ENCODE data around the gene SPATA13.
A peak's percentile ranks its signal among the peaks of the same experiment; 100 is the strongest.
"Not testable (repeated sequence)": the region's sequence is repeated elsewhere in the genome, so short reads cannot be mapped to it uniquely, and the experiment has no call there.

SPATA13 gene

GRCh38 chr13:24160458-24161009, at the start of gene SPATA13:
SPATA13 (plus strand) TSS chr13:24160720; CDS start chr13:24222930, 62,210 bp downstream.
- DNase-seq: peak; percentile 98

GRCh38 chr13:24112791-24113190, 47.7 kb upstream of the SPATA13 start:
- no peak for DNase-seq

DNA sequence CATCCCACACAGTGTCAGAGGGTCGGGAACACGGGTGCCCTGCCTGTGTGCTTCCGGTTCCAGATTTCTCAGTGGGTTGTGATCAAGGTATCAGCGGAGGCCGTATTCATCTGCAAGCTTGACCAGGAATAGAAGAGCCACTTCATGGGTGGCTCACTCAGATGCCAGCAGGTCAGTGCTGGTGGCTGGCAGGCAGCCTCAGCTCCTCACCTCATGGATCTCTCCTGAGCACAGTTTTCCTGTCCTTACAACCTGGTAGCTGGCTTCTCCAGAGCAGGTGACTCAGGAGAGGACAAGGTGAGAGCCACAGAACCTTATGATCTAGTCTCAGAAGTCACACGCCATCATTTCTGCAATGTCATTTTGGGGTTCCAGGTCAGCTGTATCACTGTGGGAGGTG, 44.8 kb upstream of the SPATA13 start:
- no peak for DNase-seq

DNA sequence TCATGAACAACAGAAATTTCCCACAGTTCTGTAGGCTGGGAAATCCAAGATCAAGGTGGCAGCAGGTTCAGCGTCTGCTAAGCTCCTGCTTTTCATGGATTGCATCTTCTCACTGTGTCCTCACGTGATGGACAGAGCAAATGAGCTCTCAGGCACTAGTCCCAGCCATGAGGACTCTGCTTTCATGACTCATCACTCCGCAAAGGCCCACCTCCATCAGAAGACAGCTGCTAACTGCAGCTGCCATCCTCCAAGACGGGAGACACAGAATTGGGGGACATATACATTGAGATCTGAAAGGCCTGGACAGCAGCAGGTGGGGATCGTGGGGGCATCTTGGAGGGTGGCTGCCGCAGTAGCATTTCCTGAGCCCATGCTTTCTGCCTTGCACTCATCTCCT, 44.4 kb upstream of the SPATA13 start:
- no peak for DNase-seq

GRCh38 chr13:24118576-24118975, 41.9 kb upstream of the SPATA13 start:
- DNase-seq: no peak

- peak; percentile 66 for DNase-seq
Observed at GRCh38 chr13:24119626-24120508, 40.7 kb upstream of the SPATA13 start.

GRCh38 chr13:24122045-24122444, 38.5 kb upstream of the SPATA13 start:
- not testable (repeated sequence) for DNase-seq

DNA sequence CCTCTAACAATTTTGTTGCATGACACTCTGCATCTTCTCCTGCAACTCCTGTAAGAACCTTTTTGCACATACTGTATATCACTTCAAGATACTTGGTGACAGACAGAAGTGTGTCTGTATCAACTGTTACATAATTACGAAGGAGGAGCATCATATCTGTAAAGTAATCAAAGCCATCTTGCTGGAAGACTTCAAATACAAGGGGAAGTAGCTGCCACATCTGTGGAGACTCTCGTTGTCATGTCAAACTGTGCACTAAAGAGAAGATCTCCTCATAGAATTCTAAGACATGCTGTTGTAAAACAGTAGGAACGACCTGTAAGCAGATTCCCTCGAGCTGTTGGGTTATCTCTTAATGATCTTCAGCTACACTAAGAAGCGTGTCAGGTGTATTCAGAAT, 38.0 kb upstream of the SPATA13 start:
- DNase-seq: no peak

DNA sequence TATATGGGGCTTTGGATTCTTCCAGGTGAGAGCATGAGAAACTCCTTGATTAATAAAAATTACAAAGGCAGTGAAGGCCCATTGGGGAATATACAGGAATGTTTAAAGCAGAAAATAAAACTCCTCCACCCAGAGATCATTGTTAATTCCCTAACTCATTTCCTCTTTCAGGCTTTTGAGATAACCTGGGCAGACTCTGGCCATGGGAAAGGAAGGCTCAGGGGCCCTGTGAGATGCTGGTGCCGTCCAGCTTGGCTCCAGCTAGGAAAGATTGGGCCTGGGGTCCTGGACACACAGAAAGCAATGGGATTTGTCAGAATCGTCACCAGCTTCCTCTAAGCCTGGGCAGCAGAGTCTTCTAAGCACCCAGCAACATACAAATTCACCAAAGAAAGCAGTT, 36.8 kb upstream of the SPATA13 start:
- no peak for DNase-seq

- no peak for DNase-seq
Observed at GRCh38 chr13:24124789-24125476, 35.6 kb upstream of the SPATA13 start.

GRCh38 chr13:24127116-24127631, 33.3 kb upstream of the SPATA13 start:
- no peak for DNase-seq

- no peak for DNase-seq
Observed at GRCh38 chr13:24128112-24128511, 32.4 kb upstream of the SPATA13 start.

DNA sequence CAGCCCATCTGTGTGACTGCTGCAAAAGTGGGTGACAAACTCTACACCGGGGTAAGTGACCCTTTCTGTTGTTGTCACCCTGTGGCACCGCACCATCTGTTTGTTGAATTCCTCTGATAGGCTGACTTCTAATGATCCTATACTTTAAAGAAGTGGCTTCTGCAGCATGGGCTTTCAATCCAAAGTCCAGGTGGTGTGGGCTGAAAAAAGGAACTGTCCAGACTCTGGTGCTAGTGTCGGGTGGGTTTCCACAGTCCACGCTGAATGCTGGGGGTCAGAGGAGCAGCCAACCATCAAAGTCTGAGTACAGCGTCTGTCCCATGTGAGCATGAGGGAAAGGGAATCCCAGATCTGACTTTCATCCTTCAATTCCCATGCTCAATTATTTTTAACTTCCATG, 31.6 kb upstream of the SPATA13 start:
- DNase-seq: no peak

- peak; percentile 77 for DNase-seq
Observed at GRCh38 chr13:24129914-24130774, 30.4 kb upstream of the SPATA13 start.

GRCh38 chr13:24131749-24132148, 28.8 kb upstream of the SPATA13 start:
- no peak for DNase-seq

GRCh38 chr13:24133021-24133795, 27.3 kb upstream of the SPATA13 start:
- no peak for DNase-seq

- no peak for DNase-seq
Observed at GRCh38 chr13:24134231-24134630, 26.3 kb upstream of the SPATA13 start.

GRCh38 chr13:24134757-24135156, 25.8 kb upstream of the SPATA13 start:
- no peak for DNase-seq

GRCh38 chr13:24135674-24136300, 24.7 kb upstream of the SPATA13 start:
- DNase-seq: no peak

DNA sequence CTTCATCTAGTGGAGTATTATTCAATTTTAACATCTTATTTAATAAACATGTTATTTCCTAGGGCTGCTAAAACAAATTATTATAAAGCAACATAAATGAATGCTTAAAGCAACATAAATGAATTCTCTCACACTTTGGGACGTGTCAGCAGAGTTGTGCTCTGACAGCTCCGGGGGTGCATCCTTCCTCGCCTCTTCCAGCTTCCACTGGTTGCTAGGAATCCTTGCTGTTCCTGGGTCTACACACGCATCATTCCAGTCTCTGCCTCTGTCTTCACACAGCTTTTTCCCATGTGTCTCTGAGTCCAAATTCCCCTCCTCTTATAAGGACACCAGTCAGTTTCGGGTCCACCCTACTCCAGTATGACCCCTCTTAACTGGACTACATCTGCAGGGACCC, 21.6 kb upstream of the SPATA13 start:
- DNase-seq: no peak

GRCh38 chr13:24141333-24141910, 19.1 kb upstream of the SPATA13 start:
- DNase-seq: no peak

Measured in islet precursor cell (in vitro differentiated cells).